Stimulated activated CD8-positive, alpha-beta memory T cell treated with anti-CD3 and anti-CD28 coated beads, Interleukin-15, amount 100 ng/mL, for 48 hours (primary cell): ENCODE data around the gene CSTA.
A peak's percentile ranks its signal among the peaks of the same experiment; 100 is the strongest.

Experiments used
- DNase-seq, 2 donors: peaks; one replicate each; pipeline ENCODE4 v3.0.0-alpha.2; 2020; ENCODE audit warnings: low read depth in 2 of 2

CSTA gene

GRCh38 chr3:122377975-122378374 lies 52.9 kb downstream of the CSTA start:
- DNase-seq = no peak

GRCh38 chr3:122382888-122383666 lies 58.0 kb downstream of the CSTA start, which contains the start of gene MIX23:
Gene MIX23, minus strand, starts transcription at chr3:122383231. Its CDS starts 7 bp downstream, at chr3:122383224.
- peak; percentile 77 to 80 for DNase-seq

DNA sequence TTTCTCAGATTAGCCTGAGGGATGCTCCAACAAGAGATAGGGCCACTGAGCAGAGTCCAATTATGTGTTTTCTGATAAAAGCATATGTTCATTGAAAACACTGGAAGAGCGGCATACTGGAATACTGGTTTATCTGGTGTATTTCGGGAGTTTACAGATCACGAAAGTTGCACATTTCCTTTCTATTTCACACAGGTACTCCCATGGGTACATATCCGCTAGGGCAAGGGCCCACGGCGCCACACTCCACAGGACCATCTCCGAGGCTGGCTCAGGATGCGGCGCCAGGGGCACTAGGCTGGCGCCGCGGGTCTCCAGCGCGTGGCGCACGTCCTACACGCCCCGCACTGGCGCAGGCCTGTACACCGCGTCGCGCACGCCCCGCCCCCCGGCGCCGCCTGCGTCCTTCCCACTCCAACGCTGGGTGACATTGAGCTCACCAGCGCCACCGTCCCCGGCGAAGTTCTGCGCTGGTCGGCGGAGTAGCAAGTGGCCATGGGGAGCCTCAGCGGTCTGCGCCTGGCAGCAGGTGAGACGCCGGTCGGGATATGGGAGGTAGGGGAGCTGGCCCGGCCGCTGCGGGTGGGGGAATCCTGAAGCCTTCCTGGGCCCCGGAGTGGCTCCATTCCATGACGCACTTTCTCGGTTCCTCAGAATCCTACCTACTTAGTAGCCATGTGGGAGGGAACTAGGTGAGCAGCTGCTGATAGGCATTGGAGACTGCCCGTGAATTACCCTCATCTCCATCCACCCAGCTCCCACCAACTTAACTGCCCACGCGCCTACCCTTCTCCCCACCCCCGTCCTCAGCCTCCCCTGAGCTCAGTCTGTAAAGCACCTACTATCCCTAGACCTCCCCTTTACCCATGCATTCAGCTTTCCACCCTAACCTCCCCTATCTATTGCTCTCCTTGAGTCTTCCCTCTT lies 59.0 kb downstream of the CSTA start, which contains the start of gene FAM162A:
TSS of gene FAM162A (plus strand) at position 412 of the 927 bp plus-strand sequence. CDS start at position 496, 84 bp downstream.
- DNase-seq = peak; percentile 91

GRCh38 chr3:122387709-122388108 lies 62.7 kb downstream of the CSTA start:
- DNase-seq = no peak

DNA sequence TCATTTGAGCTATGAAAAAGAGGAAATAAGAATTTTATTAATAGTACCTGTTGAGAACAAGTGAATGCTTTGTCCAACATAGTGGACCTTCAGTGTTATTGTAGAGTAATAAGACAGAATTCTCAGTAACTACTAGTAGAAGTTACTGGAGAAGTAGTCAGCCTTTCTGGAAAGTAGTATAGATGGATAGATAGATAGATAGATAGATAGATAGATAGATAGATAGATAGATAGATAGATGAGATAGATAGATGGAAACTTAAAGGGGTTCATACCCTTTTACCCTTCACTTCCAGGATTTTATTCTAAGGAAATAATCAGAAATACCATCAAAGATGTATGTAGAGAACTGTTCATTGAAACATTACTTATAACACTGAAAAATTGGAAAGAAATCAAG lies 64.1 kb downstream of the CSTA start:
- no peak for DNase-seq

GRCh38 chr3:122389892-122390291 lies 64.8 kb downstream of the CSTA start:
- DNase-seq = no peak

- no peak for DNase-seq
Measured at GRCh38 chr3:122390665-122391064, 65.6 kb downstream of the CSTA start.
